ENCODE results near the gene MAP3K1. TPM values are rescaled to one million over a fixed set of nuclear protein-coding genes. Genes with fewer than 3 reads are reported as not detected.

Gene MAP3K1
- total and polyA plus RNA-seq, 9 of the 15 experiments (the other 6 are each of a cell fraction or from before 2014, with no cell fraction given) = 3.9 to 13.9 (median 7.5) TPM

GRCh38 chr5:56814963-56815657, at the start of gene MAP3K1 (continued):
- TF ChIP-seq, protein P1, sequence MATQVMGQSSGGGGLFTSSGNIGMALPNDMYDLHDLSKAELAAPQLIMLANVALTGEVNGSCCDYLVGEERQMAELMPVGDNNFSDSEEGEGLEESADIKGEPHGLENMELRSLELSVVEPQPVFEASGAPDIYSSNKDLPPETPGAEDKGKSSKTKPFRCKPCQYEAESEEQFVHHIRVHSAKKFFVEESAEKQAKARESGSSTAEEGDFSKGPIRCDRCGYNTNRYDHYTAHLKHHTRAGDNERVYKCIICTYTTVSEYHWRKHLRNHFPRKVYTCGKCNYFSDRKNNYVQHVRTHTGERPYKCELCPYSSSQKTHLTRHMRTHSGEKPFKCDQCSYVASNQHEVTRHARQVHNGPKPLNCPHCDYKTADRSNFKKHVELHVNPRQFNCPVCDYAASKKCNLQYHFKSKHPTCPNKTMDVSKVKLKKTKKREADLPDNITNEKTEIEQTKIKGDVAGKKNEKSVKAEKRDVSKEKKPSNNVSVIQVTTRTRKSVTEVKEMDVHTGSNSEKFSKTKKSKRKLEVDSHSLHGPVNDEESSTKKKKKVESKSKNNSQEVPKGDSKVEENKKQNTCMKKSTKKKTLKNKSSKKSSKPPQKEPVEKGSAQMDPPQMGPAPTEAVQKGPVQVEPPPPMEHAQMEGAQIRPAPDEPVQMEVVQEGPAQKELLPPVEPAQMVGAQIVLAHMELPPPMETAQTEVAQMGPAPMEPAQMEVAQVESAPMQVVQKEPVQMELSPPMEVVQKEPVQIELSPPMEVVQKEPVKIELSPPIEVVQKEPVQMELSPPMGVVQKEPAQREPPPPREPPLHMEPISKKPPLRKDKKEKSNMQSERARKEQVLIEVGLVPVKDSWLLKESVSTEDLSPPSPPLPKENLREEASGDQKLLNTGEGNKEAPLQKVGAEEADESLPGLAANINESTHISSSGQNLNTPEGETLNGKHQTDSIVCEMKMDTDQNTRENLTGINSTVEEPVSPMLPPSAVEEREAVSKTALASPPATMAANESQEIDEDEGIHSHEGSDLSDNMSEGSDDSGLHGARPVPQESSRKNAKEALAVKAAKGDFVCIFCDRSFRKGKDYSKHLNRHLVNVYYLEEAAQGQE (IDR thresholded peaks at IDR 0.05; ENCODE audit: borderline replicate concordance) = 0 out of 2 replicates have a peak, but pooled peaks have one; percentile 3
- TF ChIP-seq, protein P1 (CRISPR knock-in tag; IDR thresholded peaks at IDR 0.05; ENCODE audit: low read depth) = no peak
- TF ChIP-seq YY1 (IDR thresholded peaks at IDR 0.05; ENCODE audit: borderline replicate concordance in 1 of 3, control insufficient read depth in 1 of 3, extremely low read depth in 1 of 3, insufficient read depth in 3 of 3, insufficient read length in 1 of 3, insufficient replicate concordance in 2 of 3, low read depth in 1 of 3, low read length in 2 of 3) = peak; percentile 62 to 94 (median 88)
- TF ChIP-seq HDAC2 (IDR thresholded peaks at IDR 0.05) = no peak
- TF ChIP-seq, protein P2, sequence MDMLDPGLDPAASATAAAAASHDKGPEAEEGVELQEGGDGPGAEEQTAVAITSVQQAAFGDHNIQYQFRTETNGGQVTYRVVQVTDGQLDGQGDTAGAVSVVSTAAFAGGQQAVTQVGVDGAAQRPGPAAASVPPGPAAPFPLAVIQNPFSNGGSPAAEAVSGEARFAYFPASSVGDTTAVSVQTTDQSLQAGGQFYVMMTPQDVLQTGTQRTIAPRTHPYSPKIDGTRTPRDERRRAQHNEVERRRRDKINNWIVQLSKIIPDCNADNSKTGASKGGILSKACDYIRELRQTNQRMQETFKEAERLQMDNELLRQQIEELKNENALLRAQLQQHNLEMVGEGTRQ (CRISPR knock-in tag; IDR thresholded peaks at IDR 0.05) = no peak
- TF ChIP-seq POLR2H (tag; IDR thresholded peaks at IDR 0.05; ENCODE audit: low read depth) = peak; percentile 58
- TF ChIP-seq MBD2 (IDR thresholded peaks at IDR 0.05; ENCODE audit: borderline replicate concordance, low read depth) = peak; percentile 1; the same call in 1 of the 2 replicates
- peak; percentile 51 to 58 for TF ChIP-seq NRF1 (conservative IDR thresholded peaks at IDR 0.05 in 1 of 2, IDR thresholded peaks at IDR 0.05 in 1 of 2)
- TF ChIP-seq MAX (CRISPR knock-in tag; IDR thresholded peaks at IDR 0.05) = peak; percentile 35
- TF ChIP-seq SRSF1 (IDR thresholded peaks at IDR 0.05; ENCODE audit: low read depth, low read length) = peak; percentile 90; the same call in 1 of the 2 replicates
- peak in 1 of 2 experiments; percentile 77 for TF ChIP-seq E2F6 (IDR thresholded peaks at IDR 0.05; ENCODE audit: borderline replicate concordance in 1 of 2, extremely low read depth in 1 of 2, insufficient read depth in 1 of 2, insufficient read length in 1 of 2, low read depth in 1 of 2, low read length in 1 of 2, poor library complexity in 1 of 2, severe bottlenecking in 1 of 2)
- TF ChIP-seq ZFX (CRISPR knock-in tag; IDR thresholded peaks at IDR 0.05) = peak; percentile 66
- TF ChIP-seq ZFP30 (CRISPR knock-in tag; IDR thresholded peaks at IDR 0.05; ENCODE audit: borderline replicate concordance) = no peak
